Heart right ventricle (tissue), 16 donors: ENCODE data around the gene EGFLAM. TPM values are rescaled to one million over a fixed set of nuclear protein-coding genes. Genes with fewer than 3 reads are reported as not detected.

Experiments
- ATAC-seq, 8 donors: fragments of 200-7000 bp; cut with Tn5 transposase; one replicate each; pipeline ENCODE4 v1.9.1; 2020; ENCODE audit warnings: mild to moderate bottlenecking in 8 of 8, moderate library complexity in 8 of 8, moderate number of reproducible peaks in 1 of 8
- DNase-seq, 2 donors: peaks; one replicate each; pipeline ENCODE4 v3.0.0-alpha.2; 2020
- H3K27ac ChIP-seq, 10 donors: fragments of 200-600 bp; sonication (generic) in 2 of 10; one replicate each; pipeline versions ENCODE4 v1.5.0 to v1.8.0; 2020 to 2022; ENCODE audit warnings: mild to moderate bottlenecking in 3 of 10
- H3K27me3 ChIP-seq, 7 donors: fragments of 200-600 bp; one replicate each; pipeline ENCODE4 v1.8.0; 2021 to 2022; ENCODE audit warnings: mild to moderate bottlenecking in 2 of 7
- H3K36me3 ChIP-seq, 9 donors: fragments of 200-600 bp; sonication (generic) in 1 of 9; one replicate each; pipeline versions ENCODE4 v1.5.0 to v1.8.0; 2020 to 2022; ENCODE audit warnings: mild to moderate bottlenecking in 2 of 9
- H3K4me1 ChIP-seq, 9 donors: fragments of 200-600 bp; sonication (generic) in 1 of 9; one replicate each; pipeline versions ENCODE4 v1.5.0 to v1.8.0; 2020 to 2022; ENCODE audit warnings: mild to moderate bottlenecking in 4 of 9
- H3K4me3 ChIP-seq, 10 donors: fragments of 200-600 bp; sonication (generic) in 2 of 10; one replicate each; pipeline versions ENCODE4 v1.5.0 to v1.8.0; 2020 to 2022; ENCODE audit warnings: mild to moderate bottlenecking in 7 of 10, moderate library complexity in 2 of 10
- H3K9me3 ChIP-seq, 11 donors: fragments of 200-600 bp in 10 of 11; sonication (generic) in 2 of 11; one replicate each; pipeline versions ENCODE4 v1.5.0 to v1.8.0; 2013 to 2022; ENCODE audit warnings: mild to moderate bottlenecking in 2 of 11, control low read depth in 1 of 11, moderate library complexity in 1 of 11
- CTCF ChIP-seq, 9 donors: fragments of 200-600 bp; sonication (generic) in 2 of 9; IDR thresholded peaks; one replicate each; pipeline versions ENCODE4 v1.5.0 to v1.8.0; 2021 to 2022; ENCODE audit warnings: antibody characterized with exemption in 9 of 9, mild to moderate bottlenecking in 5 of 9, moderate library complexity in 1 of 9
- WGBS, 2 donors: extraction: QIAGEN DNeasy Blood & Tissue Kit; methylation state at CpG; one replicate each; pipeline ENCODE4 v1.1.7; 2013; ENCODE audit warnings: inconsistent platforms in 1 of 2; 5-methylcytosine and 5-hydroxymethylcytosine counted together
- intact Hi-C, 10 donors: fragments of 100-400 bp; cut with DNase I; formaldehyde crosslinking; loops; one replicate each; pipeline versions ENCODE4 v1.11.1 to v1.14.2; 2022
- polyA plus RNA-seq, 2 donors: library from polyadenylated mRNA; stranded (reverse); fragments of 200-250 nt; gene quantifications; one replicate each; pipeline ENCODE4 v1.2.3, GENCODE V29; 2013
- total RNA-seq, 10 donors: library from RNA; stranded (reverse); fragmentation: NEBNext Ultra II Directional in 3 of 10; extraction: Animal tissue kit (Norgen Biotek cat#: 25700) in 3 of 10; gene quantifications; one replicate each; pipeline versions ENCODE4 v1.2.1 to v1.2.4, GENCODE V29; 2021 to 2023
- donor health status: Arrhythmogenic right ventricular cardiomyopathy.
- donor health status: ischemic (EF 13 %, LVEDD 7.1; RV severe dilation, severe dysfunction).
- donor health status: healthy with polysubstance abuse.
- donor health status: DM: no; HTN: yes; CAD: no.
- donor health status: DM: no; HTN: no; CAD: no.
- donor health status: ischemic (EF 25% LVEDD 6.9; RV normal size, moderate dysfunction).
- donor health status: ischemic (EF 25% LVEDD 5.7; RV mildly dilated, moderate dysfunction).
- donor health status: healthy.
- donor health status: DM: yes; HTN: yes; CAD: no.
- donor health status: Ischemic cardiomyopathy.
- donor health status: ischemic (EF 35%, LVEDD 5.7; RV mildly dilated, moderate dysfunction).
- donor health status: nonischemic (EF 11% LVEDD 7.7; RV severe dilation, severe dysfunction).
- donor health status: DM: yes; HTN: yes; CAD: no.
- donor health status: PGD.
- donor health status: ischemic (EF 29% LVEDD 5.4; RV normal size, mild dysfunction).
- donor health status: nonischemic (EF 23%, LVEDD 6.1; RV moderate dilation, normal function).

EGFLAM gene
- total and polyA plus RNA-seq, 12 donors: 3.4 to 15.3 (median 7.6) TPM

- Histone ChIP-seq H3K36me3 (no peaks in the 10 kb centered on the region), H3K4me3 (no peak overlapping the region), H3K9me3 (no peaks in the 10 kb centered on the region), H3K27ac (peak overlapping the region in 2 of 10 donors; percentile 27 to 32), H3K4me1 (peaks cover 0 to 48% (median 15%) of the 10 kb centered on the region in 9 donors), H3K27me3 (peaks cover 0 to 85% (median 0%) of the 10 kb centered on the region in 7 donors)
- DNase-seq (no peak), ATAC-seq (peak in 2 of 8 donors; percentile 13 to 29)
- 78 to 83% methylated on average over 9 of the region's 9 CpGs for WGBS, 2 donors
- TF ChIP-seq CTCF (IDR thresholded peaks at IDR 0.05): no peak
- intact Hi-C loops: loop anchor here in 5 of 10 donors (10.0 kb wide), 4 partner anchors 96 to 476 kb away; no protein-coding TSS in a partner anchor
Measured at GRCh38 chr5:38448568-38449350, 190.4 kb downstream of the EGFLAM start.

GRCh38 chr5:38450627-38451026, 192.3 kb downstream of the EGFLAM start:
- peak overlapping the region in 2 of 10 donors; percentile 16 to 33 for H3K27ac ChIP-seq
- no peak for TF ChIP-seq CTCF (IDR thresholded peaks at IDR 0.05)
- intact Hi-C loops: no loop called here

GRCh38 chr5:38451074-38451725, 192.8 kb downstream of the EGFLAM start:
- Histone ChIP-seq H3K27me3 (peaks cover 0 to 86% (median 0%) of the 10 kb centered on the region in 7 donors), H3K9me3 (no peaks in the 10 kb centered on the region), H3K27ac (peak overlapping the region in 2 of 10 donors; percentile 16 to 33), H3K36me3 (no peaks in the 10 kb centered on the region), H3K4me3 (no peak overlapping the region), H3K4me1 (peaks cover 0 to 37% (median 15%) of the 10 kb centered on the region in 9 donors)
- WGBS, 2 donors: 67 to 78% methylated on average over 9 of the region's 9 CpGs
- TF ChIP-seq CTCF (IDR thresholded peaks at IDR 0.05): no peak
- DNase-seq (no peak), ATAC-seq (peak in 6 of 8 donors; percentile 12 to 43 (median 20))
- intact Hi-C loops: no loop called here

More at GRCh38 chr5:38450627-38451026, 192.3 kb downstream of the EGFLAM start:
- no peaks in the 10 kb centered on the region for H3K36me3 ChIP-seq
- no peak for DNase-seq
- peak in 6 of 8 donors; percentile 6 to 39 (median 24) for ATAC-seq
- WGBS, 2 donors: 56 to 69% methylated on average over 6 of the region's 6 CpGs
- H3K4me1 ChIP-seq: peaks cover 0 to 41% (median 15%) of the 10 kb centered on the region in 9 donors
- H3K4me3 ChIP-seq: no peak overlapping the region
- no peaks in the 10 kb centered on the region for H3K9me3 ChIP-seq
- peaks cover 0 to 86% (median 0%) of the 10 kb centered on the region in 7 donors for H3K27me3 ChIP-seq

GRCh38 chr5:38452201-38452600, 193.8 kb downstream of the EGFLAM start:
- Histone ChIP-seq H3K36me3 (no peaks in the 10 kb centered on the region), H3K27me3 (peaks cover 0 to 86% (median 0%) of the 10 kb centered on the region in 7 donors), H3K27ac (no peak overlapping the region), H3K9me3 (no peaks in the 10 kb centered on the region), H3K4me3 (no peak overlapping the region), H3K4me1 (peaks cover 0 to 33% (median 15%) of the 10 kb centered on the region in 9 donors)
- WGBS, 2 donors: 94 to 100% methylated on average over 4 of the region's 4 CpGs
- TF ChIP-seq CTCF (IDR thresholded peaks at IDR 0.05): no peak
- ATAC-seq: no peak
- no peak for DNase-seq
- intact Hi-C loops: no loop called here
